Lower leg skin (tissue), 4 donors: ENCODE results near the gene CHRM4. TPM values are rescaled to one million over a fixed set of nuclear protein-coding genes. Genes with fewer than 3 reads are reported as not detected.
A peak's percentile ranks its signal among the peaks of the same experiment; 100 is the strongest.

ENCODE experiments used
- DNase-seq, 2 donors: peaks; one replicate each; pipeline ENCODE4 v3.0.0-alpha.2; 2019; ENCODE audit warnings: low spot score in 2 of 2
- H3K4me3 ChIP-seq: fragments of 200-600 bp; sonication (generic); 2 replicates; pipeline ENCODE4 v1.5.1; 2017; ENCODE audit warnings: mild to moderate bottlenecking, low read depth; ENCODE audit not compliant: poor library complexity, severe bottlenecking
- CTCF ChIP-seq, 3 donors: fragments of 450-650 bp; IDR thresholded peaks; one replicate each; pipeline ENCODE4 v1.5.1; 2016; ENCODE audit warnings: antibody characterized with exemption in 3 of 3, mild to moderate bottlenecking in 3 of 3, moderate library complexity in 2 of 3
- POLR2A ChIP-seq, 2 donors: fragments of 450-650 bp; IDR thresholded peaks; one replicate each; pipeline ENCODE4 v1.6.1; 2016 to 2017; ENCODE audit warnings: antibody characterized with exemption in 2 of 2, mild to moderate bottlenecking in 1 of 2, moderate library complexity in 1 of 2
- WGBS, 2 donors: methylation state at CpG; one replicate each; pipeline ENCODE4 v1.1.5; 2018; 5-methylcytosine and 5-hydroxymethylcytosine counted together
- intact Hi-C: fragments of 100-400 bp; cut with DNase I; formaldehyde crosslinking; loops from one replicate; pipeline ENCODE4 v1.15.0; 2023; ENCODE audit warnings: low total_unique reads
- total RNA-seq, 4 donors: library from RNA; depleted of rRNA; stranded (reverse); fragments of >200 nt; gene quantifications; one replicate each; pipeline ENCODE4 v1.1.0, GENCODE V29; 2016

Gene CHRM4
- 1 to 10 TPM; 1.2 to 8.1 (median 3.3) TPM for total RNA-seq

DNA sequence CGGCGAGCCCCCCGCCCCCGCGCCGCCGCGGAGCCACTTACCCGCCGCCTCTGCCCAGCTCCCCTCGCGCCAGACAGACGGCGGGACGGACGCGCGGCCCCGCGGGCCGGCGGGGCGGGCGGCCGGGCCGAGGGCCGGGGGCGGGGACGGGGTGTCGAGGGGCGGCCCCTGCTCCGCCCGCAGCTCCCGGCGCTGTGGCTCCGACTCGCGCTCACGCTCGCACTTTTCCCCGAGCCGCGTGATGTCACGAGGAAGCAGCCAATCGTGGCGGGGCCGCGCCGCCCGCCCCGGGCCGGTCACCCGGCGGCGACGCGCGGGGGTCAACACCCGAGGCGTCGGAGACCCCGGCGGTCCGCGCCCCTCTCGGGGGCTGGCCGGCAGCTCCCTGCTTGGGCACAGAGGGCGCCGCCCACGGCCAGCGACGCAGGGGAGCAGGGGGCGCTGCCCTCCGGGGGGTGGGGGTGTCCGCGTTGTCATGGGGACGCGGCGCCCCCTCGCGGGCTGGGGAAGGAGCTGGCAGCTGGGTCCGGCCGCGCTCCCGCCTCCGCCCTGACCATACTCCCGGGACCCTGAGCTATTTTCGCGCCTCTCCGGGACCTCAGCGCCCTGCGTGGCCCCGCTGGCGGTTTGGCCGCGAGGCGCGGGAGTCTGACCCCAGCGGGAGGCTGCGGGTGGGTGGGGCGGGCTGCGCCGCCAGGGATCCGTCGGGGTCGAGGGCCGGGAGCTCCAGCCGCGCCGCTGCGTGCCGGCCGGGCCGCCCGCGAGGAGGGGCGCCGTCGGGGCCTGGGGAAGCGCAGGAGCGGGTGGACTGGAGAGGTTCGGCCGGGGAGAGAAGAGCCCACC lies at the start of gene CHRM4:
Gene CHRM4, minus strand, starts transcription at position 199 of the 843 bp plus-strand sequence. CDS start 5,219 bp downstream, outside the sequence.
- TF ChIP-seq POLR2A (IDR thresholded peaks at IDR 0.05), result no peak
- no peak for TF ChIP-seq CTCF (IDR thresholded peaks at IDR 0.05)
- peak within 1 kb of the TSS; percentile 22 for H3K4me3 ChIP-seq
- WGBS, 2 donors, result 0 to 3% methylated on average over 12 to 50 of the region's 123 CpGs
- intact Hi-C loops, result no loop called here
- no peak for DNase-seq

GRCh38 chr11:46438211-46438610 lies 46.6 kb upstream of the CHRM4 start:
- intact Hi-C loops, result no loop called here
- H3K4me3 ChIP-seq, result no peak overlapping the region
- no peak for DNase-seq
- TF ChIP-seq CTCF (IDR thresholded peaks at IDR 0.05), result no peak
- no peak for TF ChIP-seq POLR2A (IDR thresholded peaks at IDR 0.05)
- WGBS, 2 donors, result 63 to 65% methylated on average over 4 of the region's 4 CpGs

- WGBS, 2 donors, result 81 to 82% methylated on average over 6 of the region's 6 CpGs
- TF ChIP-seq CTCF (IDR thresholded peaks at IDR 0.05) (no peak), POLR2A (IDR thresholded peaks at IDR 0.05) (no peak)
- DNase-seq, result no peak
- intact Hi-C loops, result no loop called here
- H3K4me3 ChIP-seq, result no peak overlapping the region
These were observed 45.6 kb upstream of the CHRM4 start for GRCh38 chr11:46437122-46437689.

GRCh38 chr11:46436113-46436512 lies 44.5 kb upstream of the CHRM4 start:
- TF ChIP-seq POLR2A (IDR thresholded peaks at IDR 0.05) (no peak), CTCF (IDR thresholded peaks at IDR 0.05) (no peak)
- intact Hi-C loops, result no loop called here
- WGBS, 2 donors, result 91 to 93% methylated on average over 3 of the region's 3 CpGs
- H3K4me3 ChIP-seq, result no peak overlapping the region
- DNase-seq, result no peak

DNA sequence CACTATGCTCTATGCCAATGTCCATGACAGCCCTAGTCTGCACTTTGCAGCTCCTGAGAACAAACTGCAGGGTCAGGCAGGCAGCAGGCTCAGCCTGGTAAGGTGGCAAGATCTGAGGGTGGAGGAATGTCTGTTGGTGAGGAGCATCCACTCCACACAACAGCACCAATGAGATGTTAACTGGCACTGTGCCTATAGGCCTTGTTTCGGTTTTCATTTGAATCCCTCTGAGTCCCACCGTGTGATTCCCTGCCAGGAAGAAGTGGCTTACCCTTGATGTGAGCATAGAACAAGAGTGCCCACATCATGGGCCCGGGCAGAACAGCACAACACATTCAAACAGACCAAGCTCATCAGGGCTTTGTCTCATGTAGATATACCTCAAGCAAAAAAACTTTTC lies 44.1 kb upstream of the CHRM4 start:
- no peak overlapping the region for H3K4me3 ChIP-seq
- no peak for DNase-seq
- TF ChIP-seq POLR2A (IDR thresholded peaks at IDR 0.05) (no peak), CTCF (IDR thresholded peaks at IDR 0.05) (no peak)
- 67 to 71% methylated on average over 3 of the region's 3 CpGs for WGBS, 2 donors
- intact Hi-C loops, result no loop called here
